IMR-90 (cell line): ENCODE data around the gene TXNDC8. TPM values are rescaled to one million over a fixed set of nuclear protein-coding genes. Genes with fewer than 3 reads are reported as not detected.

Experiments
- ATAC-seq: fragments of 200-7000 bp; cut with Tn5 transposase; 2 replicates; pipeline ENCODE4 v1.9.1; 2020; ENCODE audit warnings: low read depth, mild to moderate bottlenecking, moderate library complexity
- BruUV-seq: library from RNA; stranded (reverse); fragments of 400-500 nt; replicated peaks from 2 replicates; lab custom pipeline; 2021; lab: Mats Ljungman, UMichigan
- CTCF ChIA-PET: fragments of 300-600 bp; formaldehyde crosslinking; extraction: SDS; loops from one replicate; lab custom pipeline; 2021; ENCODE audit warnings: antibody characterized with exemption; lab: Yijun Ruan, JAX
- POLR2A ChIA-PET: fragments of 300-600 bp; sonication (Branson Sonifier 250); formaldehyde crosslinking; loops from one replicate; lab custom pipeline; 2022; ENCODE audit warnings: antibody characterized with exemption; ENCODE audit not compliant: unreplicated experiment; lab: Charles Lee
- DNase-seq: peaks from one replicate; pipeline ENCODE4 v3.0.0; 2013
- H2AFZ ChIP-seq: replicated peaks from 2 replicates; pipeline ENCODE3; 2013; ENCODE audit warnings: low read length, mild to moderate bottlenecking; ENCODE audit not compliant: poor library complexity
- H2AK5ac ChIP-seq: 2 replicates; pipeline ENCODE4 v1.6.1; 2013; ENCODE audit warnings: low read depth, low read length, inconsistent platforms
- H2AK9ac ChIP-seq: replicated peaks from 2 replicates; pipeline ENCODE3; 2013; ENCODE audit warnings: mild to moderate bottlenecking, low read depth, low read length, moderate library complexity; ENCODE audit not compliant: poor library complexity
- H2BK120ac ChIP-seq: 2 replicates; pipeline ENCODE4 v1.6.1; 2013; ENCODE audit warnings: low read depth, low read length, inconsistent platforms
- H2BK15ac ChIP-seq: 3 replicates; pipeline ENCODE4 v1.6.1; 2013; ENCODE audit warnings: low read depth, low read length, inconsistent platforms
- H2BK20ac ChIP-seq: 2 replicates; pipeline ENCODE4 v1.6.1; 2013; ENCODE audit warnings: low read depth, mild to moderate bottlenecking, inconsistent platforms, low read length, moderate library complexity
- H2BK5ac ChIP-seq: 2 replicates; pipeline ENCODE4 v1.6.1; 2013; ENCODE audit warnings: mild to moderate bottlenecking, low read depth, low read length, inconsistent platforms; ENCODE audit not compliant: poor library complexity, severe bottlenecking
- H3K14ac ChIP-seq: replicated peaks from 2 replicates; pipeline ENCODE4 v1.6.1; 2013; ENCODE audit warnings: low read depth, low read length, inconsistent platforms
- H3K18ac ChIP-seq: 2 replicates; pipeline ENCODE4 v1.6.1; 2013; ENCODE audit warnings: low read depth, low read length, control low read depth
- H3K23ac ChIP-seq: 2 replicates; pipeline ENCODE4 v1.6.1; 2013; ENCODE audit warnings: low read depth, low read length, inconsistent platforms
- H3K27ac ChIP-seq: 2 replicates; pipeline ENCODE4 v1.5.1; 2013; ENCODE audit warnings: mild to moderate bottlenecking, control low read depth, low read length; ENCODE audit not compliant: insufficient read depth
- H3K27me3 ChIP-seq: 2 replicates; pipeline ENCODE4 v1.6.1; 2013; ENCODE audit warnings: low read length; ENCODE audit not compliant: control insufficient read depth, insufficient read depth
- H3K36me3 ChIP-seq: 2 replicates; pipeline ENCODE4 v1.6.1; 2013; ENCODE audit warnings: low read length, mixed read lengths; ENCODE audit not compliant: control insufficient read depth, insufficient read depth
- H3K4ac ChIP-seq: 2 replicates; pipeline ENCODE4 v1.6.1; 2013; ENCODE audit warnings: low read depth, low read length, inconsistent platforms
- H3K4me1 ChIP-seq: 2 replicates; pipeline ENCODE4 v1.6.1; 2013; ENCODE audit warnings: low read length, mixed read lengths; ENCODE audit not compliant: control insufficient read depth, insufficient read depth
- H3K4me2 ChIP-seq: 2 replicates; pipeline ENCODE4 v1.6.1; 2013; ENCODE audit warnings: low read depth, mild to moderate bottlenecking, control low read depth, low read length, moderate library complexity
- H3K4me3 ChIP-seq: 2 replicates; pipeline ENCODE4 v1.5.1; 2013; ENCODE audit warnings: low read depth, mild to moderate bottlenecking, control low read depth, low read length, moderate library complexity; ENCODE audit not compliant: insufficient read depth
- H3K56ac ChIP-seq: 2 replicates; pipeline ENCODE4 v1.6.1; 2013; ENCODE audit warnings: low read length, inconsistent platforms; ENCODE audit not compliant: insufficient read depth; ENCODE audit errors: extremely low read depth
- H3K79me1 ChIP-seq, 2 experiments: 2 replicates each; pipeline ENCODE4 v1.6.1; 2013; ENCODE audit warnings: low read length in 2 of 2, inconsistent platforms in 1 of 2, low read depth in 1 of 2
- H3K9ac ChIP-seq: 2 replicates; pipeline ENCODE4 v1.6.1; 2013; ENCODE audit warnings: low read depth, low read length, control low read depth
- H3K9me1 ChIP-seq: 2 replicates; pipeline ENCODE4 v1.6.1; 2013; ENCODE audit warnings: low read length, inconsistent platforms; ENCODE audit not compliant: insufficient read depth
- H3K9me3 ChIP-seq: 2 replicates; pipeline ENCODE4 v1.6.1; 2013; ENCODE audit warnings: low read length; ENCODE audit not compliant: control insufficient read depth, insufficient read depth
- H4K20me1 ChIP-seq: 2 replicates; pipeline ENCODE4 v1.6.1; 2013; ENCODE audit warnings: low read length, inconsistent platforms; ENCODE audit not compliant: insufficient read depth
- H4K5ac ChIP-seq: 2 replicates; pipeline ENCODE4 v1.6.1; 2013; ENCODE audit warnings: mild to moderate bottlenecking, low read depth, low read length, control low read depth
- H4K8ac ChIP-seq, 2 experiments: 2 replicates each; pipeline ENCODE4 v1.6.1; 2013; ENCODE audit warnings: low read depth in 2 of 2, low read length in 2 of 2, control low read depth in 1 of 2, inconsistent platforms in 1 of 2
- H4K91ac ChIP-seq: 2 replicates; pipeline ENCODE4 v1.6.1; 2013; ENCODE audit warnings: low read depth, low read length, inconsistent platforms; ENCODE audit not compliant: insufficient read depth
- CHD1 ChIP-seq: IDR thresholded peaks from 2 replicates; pipeline ENCODE4 v1.6.1; 2012; ENCODE audit warnings: low read depth, low read length, improper control_type of control experiment
- CTCF ChIP-seq: conservative IDR thresholded peaks from 2 replicates; pipeline ENCODE4 v1.5.1; 2012; ENCODE audit warnings: mild to moderate bottlenecking, low read depth, low read length, improper control_type of control experiment
- MAZ ChIP-seq: IDR thresholded peaks from 2 replicates; pipeline ENCODE4 v1.6.1; 2012; ENCODE audit warnings: low read depth, mild to moderate bottlenecking, low read length, improper control_type of control experiment, moderate library complexity, borderline replicate concordance
- RCOR1 ChIP-seq: IDR thresholded peaks from 2 replicates; pipeline ENCODE4 v1.6.1; 2012; ENCODE audit warnings: mild to moderate bottlenecking, low read length, improper control_type of control experiment; ENCODE audit not compliant: insufficient replicate concordance
- RFX5 ChIP-seq: IDR thresholded peaks from 2 replicates; pipeline ENCODE4 v1.8.0; 2012; ENCODE audit warnings: low read depth, mild to moderate bottlenecking, low read length, moderate library complexity
- SMC3 ChIP-seq: fragments of 150-350 bp; IDR thresholded peaks from 2 replicates; pipeline ENCODE4 v1.6.1; 2016; ENCODE audit warnings: low read depth, mild to moderate bottlenecking, antibody characterized with exemption, low read length, moderate library complexity
- WGBS, 2 experiments: methylation state at CpG; one replicate each; pipeline versions ENCODE4 v1.1.5 to v1.1.7; 2013; ENCODE audit warnings: missing lambda C conversion rate in 2 of 2; ENCODE audit not compliant: insufficient read length in 1 of 2; ENCODE audit errors: extremely low coverage in 2 of 2; 5-methylcytosine and 5-hydroxymethylcytosine counted together
- dilution Hi-C: fragments of 300-500 bp; cut with HindIII; formaldehyde crosslinking; loops from one replicate; pipeline ENCODE4 v1.14.3; 2018; ENCODE audit warnings: low sequenced_read_pairs; ENCODE audit not compliant: unreplicated experiment
- in situ Hi-C: fragments of 300-500 bp; cut with MboI; formaldehyde crosslinking; loops from 3 replicates; pipeline ENCODE4 v1.14.3; 2019; ENCODE audit warnings: low sequenced_read_pairs, inconsistent platforms, mixed read lengths
- intact Hi-C: fragments of 100-400 bp; cut with micrococcal nuclease; formaldehyde crosslinking; loops from 2 replicates; pipeline ENCODE4 v1.10.0; 2022
- polyA plus RNA-seq, 3 experiments: library from polyadenylated mRNA; depleted of rRNA; stranded (reverse); fragments of >200 nt; gene quantifications; 2 replicates each; pipeline ENCODE4 v1.2.3, GENCODE V29; 2012; ENCODE audit warnings: low replicate concordance in 1 of 3
- total RNA-seq: library from RNA; depleted of rRNA; stranded (reverse); fragments of >200 nt; gene quantifications from 2 replicates; pipeline ENCODE4 v1.2.3, GENCODE V29; 2012

The TXNDC8 gene
- total and polyA plus RNA-seq, 2 of the 4 experiments (the other 2 are of a cell fraction) = not detected

GRCh38 chr9:110357505-110357904 is 19.8 kb upstream of the TXNDC8 start:
- no TSS peak for BruUV-seq
- Histone ChIP-seq H3K18ac (no peak overlapping the region), H3K4me1 (no peaks in the 10 kb centered on the region), H2AFZ (no peak overlapping the region), H3K9me3 (no peaks in the 10 kb centered on the region), H3K9me1 (no peaks in the 10 kb centered on the region), H3K27me3 (no peaks in the 10 kb centered on the region; the same call in 1 of the 2 replicates), H4K91ac (no peak overlapping the region), H2BK5ac (no peak overlapping the region), H3K9ac (no peak overlapping the region), H2BK20ac (no peak overlapping the region), H2BK15ac (no peak overlapping the region), H2AK9ac (no peak overlapping the region), H3K4me2 (no peak overlapping the region), H2AK5ac (no peak overlapping the region), H3K4ac (no peak overlapping the region), H4K8ac (no peak overlapping the region), H3K4me3 (no peak overlapping the region), H3K79me1 (no peaks in the 10 kb centered on the region), H3K36me3 (no peaks in the 10 kb centered on the region), H3K56ac (no peak overlapping the region), H4K20me1 (no peaks in the 10 kb centered on the region), H4K5ac (no peak overlapping the region), H3K23ac (no peak overlapping the region), H3K14ac (no peak overlapping the region), H3K27ac (no peak overlapping the region), H2BK120ac (no peak overlapping the region)
- ChIA-PET POLR2A (no interaction called here), CTCF (interaction anchor here (1.2 kb wide), 1 partner anchor 19 kb away, joined by 4 read pairs; no protein-coding TSS in a partner anchor)
- intact Hi-C loops (no loop called here), dilution Hi-C loops (no loop called here), in situ Hi-C loops (no loop called here)
- TF ChIP-seq SMC3 = no peak
- TF ChIP-seq CTCF = no peak
- no peak for TF ChIP-seq RFX5
- no peak for TF ChIP-seq CHD1
- TF ChIP-seq RCOR1 = no peak
- TF ChIP-seq MAZ = no peak
- no CpG with 5 or more reads among the region's 2 CpGs for WGBS, 2 experiments
- DNase-seq (no peak), ATAC-seq (no peak)
